ENCODE results near the gene GRK6. TPM values are rescaled to one million over a fixed set of nuclear protein-coding genes. Genes with fewer than 3 reads are reported as not detected.
A peak's percentile ranks its signal among the peaks of the same experiment; 100 is the strongest.

Gene GRK6
- 10 to 100 TPM; 21.3 to 25.0 (median 22.1) TPM for total RNA-seq

GRCh38 chr5:177426566-177427210, at the start of gene GRK6:
Gene GRK6 (plus strand): TSS chr5:177426676. CDS start chr5:177426846, 170 bp downstream.
- DNase-seq (ENCODE audit: low spot score in 2 of 2): peak in 1 of 2 donors; percentile 68
- peak within 1 kb of the TSS; percentile 77 to 88 (median 84) for H3K4me3 ChIP-seq
- TF ChIP-seq POLR2A (IDR thresholded peaks at IDR 0.05): no peak
- TF ChIP-seq POLR2AphosphoS5 (IDR thresholded peaks at IDR 0.05): peak in 2 of 3 donors; percentile 14 to 25
- TF ChIP-seq, protein P1, sequence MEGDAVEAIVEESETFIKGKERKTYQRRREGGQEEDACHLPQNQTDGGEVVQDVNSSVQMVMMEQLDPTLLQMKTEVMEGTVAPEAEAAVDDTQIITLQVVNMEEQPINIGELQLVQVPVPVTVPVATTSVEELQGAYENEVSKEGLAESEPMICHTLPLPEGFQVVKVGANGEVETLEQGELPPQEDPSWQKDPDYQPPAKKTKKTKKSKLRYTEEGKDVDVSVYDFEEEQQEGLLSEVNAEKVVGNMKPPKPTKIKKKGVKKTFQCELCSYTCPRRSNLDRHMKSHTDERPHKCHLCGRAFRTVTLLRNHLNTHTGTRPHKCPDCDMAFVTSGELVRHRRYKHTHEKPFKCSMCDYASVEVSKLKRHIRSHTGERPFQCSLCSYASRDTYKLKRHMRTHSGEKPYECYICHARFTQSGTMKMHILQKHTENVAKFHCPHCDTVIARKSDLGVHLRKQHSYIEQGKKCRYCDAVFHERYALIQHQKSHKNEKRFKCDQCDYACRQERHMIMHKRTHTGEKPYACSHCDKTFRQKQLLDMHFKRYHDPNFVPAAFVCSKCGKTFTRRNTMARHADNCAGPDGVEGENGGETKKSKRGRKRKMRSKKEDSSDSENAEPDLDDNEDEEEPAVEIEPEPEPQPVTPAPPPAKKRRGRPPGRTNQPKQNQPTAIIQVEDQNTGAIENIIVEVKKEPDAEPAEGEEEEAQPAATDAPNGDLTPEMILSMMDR (IDR thresholded peaks at IDR 0.05): no peak
- intact Hi-C loops (cut with DNase I; ENCODE audit: low total_unique reads): loop anchor here (1.0 kb wide), 1 partner anchor 29 kb away; no protein-coding TSS in a partner anchor
- peak within 1 kb of the TSS; percentile 91 to 96 for H3K27ac ChIP-seq
- peaks cover 5 to 17% of the 10 kb centered on the region in 2 donors for H3K4me1 ChIP-seq
- H3K9me3 ChIP-seq: no peaks in the 10 kb centered on the region
- H3K27me3 ChIP-seq: no peaks in the 10 kb centered on the region
- H3K36me3 ChIP-seq: no peaks in the 10 kb centered on the region

GRCh38 chr5:177377851-177378776, 48.4 kb upstream of the GRK6 start:
- TF ChIP-seq POLR2A (IDR thresholded peaks at IDR 0.05): no peak
- TF ChIP-seq, protein P1 (IDR thresholded peaks at IDR 0.05): no peak
- TF ChIP-seq POLR2AphosphoS5 (IDR thresholded peaks at IDR 0.05): no peak
- intact Hi-C loops (cut with DNase I; ENCODE audit: low total_unique reads): no loop called here
- DNase-seq (ENCODE audit: low spot score in 2 of 2): no peak
- Histone ChIP-seq H3K27me3 (no peaks in the 10 kb centered on the region), H3K36me3 (no peaks in the 10 kb centered on the region), H3K9me3 (no peaks in the 10 kb centered on the region), H3K27ac (no peak overlapping the region), H3K4me3 (no peak overlapping the region), H3K4me1 (no peaks in the 10 kb centered on the region)

GRCh38 chr5:177378884-177379883, 47.3 kb upstream of the GRK6 start:
- TF ChIP-seq POLR2A (IDR thresholded peaks at IDR 0.05): no peak
- TF ChIP-seq POLR2AphosphoS5 (IDR thresholded peaks at IDR 0.05): no peak
- TF ChIP-seq, protein P1 (IDR thresholded peaks at IDR 0.05): no peak

GRCh38 chr5:177380805-177381126, 45.7 kb upstream of the GRK6 start:
- TF ChIP-seq, protein P1 (IDR thresholded peaks at IDR 0.05): no peak
- TF ChIP-seq POLR2A (IDR thresholded peaks at IDR 0.05) (no peak), POLR2AphosphoS5 (IDR thresholded peaks at IDR 0.05) (no peak)
- Histone ChIP-seq H3K4me3 (no peak overlapping the region), H3K4me1 (no peaks in the 10 kb centered on the region), H3K27me3 (no peaks in the 10 kb centered on the region), H3K9me3 (no peaks in the 10 kb centered on the region), H3K27ac (no peak overlapping the region), H3K36me3 (no peaks in the 10 kb centered on the region)
- no peak for DNase-seq (ENCODE audit: low spot score in 2 of 2)
- intact Hi-C loops (cut with DNase I; ENCODE audit: low total_unique reads): no loop called here

More at GRCh38 chr5:177378884-177379883, 47.3 kb upstream of the GRK6 start:
- Histone ChIP-seq H3K27ac (no peak overlapping the region), H3K9me3 (no peaks in the 10 kb centered on the region), H3K4me1 (no peaks in the 10 kb centered on the region), H3K36me3 (no peaks in the 10 kb centered on the region), H3K4me3 (no peak overlapping the region), H3K27me3 (no peaks in the 10 kb centered on the region)
- DNase-seq (ENCODE audit: low spot score in 2 of 2): no peak
- intact Hi-C loops (cut with DNase I; ENCODE audit: low total_unique reads): no loop called here

Measured in breast epithelium (tissue), 4 donors.